Neural cell (in vitro differentiated cells): ENCODE measurements around the gene CCDC40. TPM values are rescaled to one million over a fixed set of nuclear protein-coding genes. Genes with fewer than 3 reads are reported as not detected.

Experiments
- H2AFZ ChIP-seq: fragments of 200-600, 300-800 bp; sonication (generic), shearing (Covaris generic); 2 replicates; pipeline ENCODE4 v1.6.0; 2014; ENCODE audit warnings: low read depth, mild to moderate bottlenecking, antibody characterized with exemption, low read length, moderate library complexity
- H3F3A ChIP-seq: fragments of 200-600 bp; shearing (Covaris generic); 2 replicates; pipeline ENCODE4 v1.6.1; 2016; ENCODE audit warnings: mild to moderate bottlenecking, moderate library complexity, mixed read lengths, antibody characterized with exemption, low read length; ENCODE audit not compliant: insufficient read depth, poor library complexity, severe bottlenecking
- H3K27ac ChIP-seq: fragments of 200-600, 300-800 bp; sonication (generic), shearing (Covaris generic); 2 replicates; pipeline ENCODE4 v1.5.1; 2014; ENCODE audit warnings: mild to moderate bottlenecking, low read length, moderate library complexity
- H3K27me3 ChIP-seq: fragments of 300-800, 200-600 bp; sonication (generic), shearing (Covaris generic); 2 replicates; pipeline ENCODE4 v1.6.0; 2014; ENCODE audit warnings: mild to moderate bottlenecking, low read depth, low read length, moderate library complexity; ENCODE audit not compliant: insufficient read depth
- H3K36me3 ChIP-seq: fragments of 300-800, 200-600 bp; sonication (generic), shearing (Covaris generic); 2 replicates; pipeline ENCODE4 v1.5.1; 2014; ENCODE audit warnings: mild to moderate bottlenecking, antibody characterized with exemption, low read length, moderate library complexity; ENCODE audit not compliant: insufficient read depth
- H3K4me2 ChIP-seq: fragments of 300-800, 200-600 bp; sonication (generic), shearing (Covaris generic); 2 replicates; pipeline ENCODE4 v1.6.0; 2014; ENCODE audit warnings: mild to moderate bottlenecking, low read length
- H3K4me3 ChIP-seq: fragments of 300-800, 200-600 bp; sonication (generic), shearing (Covaris generic); 2 replicates; pipeline ENCODE4 v1.5.1; 2014; ENCODE audit warnings: mild to moderate bottlenecking, low read length, moderate library complexity
- H3K79me2 ChIP-seq: fragments of 200-600 bp; shearing (Covaris generic); replicated peaks from 2 replicates; pipeline ENCODE4 v1.6.0; 2014; ENCODE audit warnings: mild to moderate bottlenecking, low read length, moderate library complexity; ENCODE audit not compliant: insufficient read depth
- H3K9ac ChIP-seq: fragments of 300-800, 200-600 bp; sonication (generic), shearing (Covaris generic); 2 replicates; pipeline ENCODE4 v1.6.1; 2016; ENCODE audit warnings: mild to moderate bottlenecking, low read length, mixed read lengths
- H3K9me2 ChIP-seq: fragments of 200-600 bp; shearing (Covaris generic); 2 replicates; pipeline ENCODE4 v1.6.1; 2016; ENCODE audit warnings: mild to moderate bottlenecking, low read length, mixed read lengths; ENCODE audit not compliant: insufficient read depth
- H3K9me3 ChIP-seq: fragments of 200-600, 300-800 bp; sonication (generic), shearing (Covaris generic); 2 replicates; pipeline ENCODE4 v1.6.1; 2016; ENCODE audit warnings: mild to moderate bottlenecking, mixed run types, low read length, moderate library complexity, mixed read lengths
- H4K20me1 ChIP-seq: fragments of 200-600 bp; shearing (Covaris generic); 2 replicates; pipeline ENCODE4 v1.6.1; 2016; ENCODE audit warnings: mild to moderate bottlenecking, mixed run types; ENCODE audit not compliant: insufficient read depth
- EP300 ChIP-seq: fragments of 450-650 bp; conservative IDR thresholded peaks from 2 replicates; pipeline ENCODE4 v1.6.1; 2014; ENCODE audit warnings: antibody characterized with exemption, mild to moderate bottlenecking, moderate library complexity; ENCODE audit not compliant: poor library complexity, severe bottlenecking
- EZH2 ChIP-seq: fragments of 200-600, 300-800 bp; shearing (Covaris generic), sonication (generic); IDR thresholded peaks from 2 replicates; pipeline ENCODE4 v1.6.1; 2014; ENCODE audit warnings: antibody characterized with exemption, low read length, borderline replicate concordance, mild to moderate bottlenecking; ENCODE audit not compliant: insufficient read depth, poor library complexity, severe bottlenecking
- MXI1 ChIP-seq: fragments of 450-650 bp; conservative IDR thresholded peaks from 2 replicates; pipeline ENCODE4 v1.6.1; 2014; ENCODE audit warnings: antibody characterized with exemption, mild to moderate bottlenecking; ENCODE audit not compliant: poor library complexity, severe bottlenecking
- POLR2AphosphoS5 ChIP-seq: IDR thresholded peaks from 2 replicates; pipeline ENCODE4 v1.6.1; 2012
- RAD21 ChIP-seq: fragments of 450-650 bp; conservative IDR thresholded peaks from 2 replicates; pipeline ENCODE4 v1.6.1; 2014; ENCODE audit warnings: antibody characterized with exemption, mild to moderate bottlenecking, moderate library complexity
- SMC3 ChIP-seq: fragments of 450-650 bp; conservative IDR thresholded peaks from 2 replicates; pipeline ENCODE4 v1.6.1; 2014; ENCODE audit warnings: antibody characterized with exemption, mild to moderate bottlenecking, moderate library complexity; ENCODE audit not compliant: poor library complexity
- TAF1 ChIP-seq: IDR thresholded peaks from 2 replicates; pipeline ENCODE4 v1.6.1; 2012; ENCODE audit warnings: low read depth
- polyA plus RNA-seq: library from polyadenylated mRNA; depleted of rRNA; stranded (reverse); fragments of >200 nt; gene quantifications from 2 replicates; pipeline ENCODE4 v1.2.3, GENCODE V29; 2014
- TF ChIP-seq, protein P1 (sequence below): IDR thresholded peaks from 2 replicates; pipeline ENCODE4 v1.6.1; 2012; ENCODE audit warnings: borderline replicate concordance
- TF ChIP-seq, protein P2 (sequence below): fragments of 450-650 bp; IDR thresholded peaks from 2 replicates; pipeline ENCODE4 v1.5.1; 2014; ENCODE audit warnings: antibody characterized with exemption, mild to moderate bottlenecking, moderate library complexity; ENCODE audit not compliant: poor library complexity, severe bottlenecking

CCDC40 gene
- polyA plus RNA-seq, 1 donor from 2014 or later = 5.5 TPM

DNA sequence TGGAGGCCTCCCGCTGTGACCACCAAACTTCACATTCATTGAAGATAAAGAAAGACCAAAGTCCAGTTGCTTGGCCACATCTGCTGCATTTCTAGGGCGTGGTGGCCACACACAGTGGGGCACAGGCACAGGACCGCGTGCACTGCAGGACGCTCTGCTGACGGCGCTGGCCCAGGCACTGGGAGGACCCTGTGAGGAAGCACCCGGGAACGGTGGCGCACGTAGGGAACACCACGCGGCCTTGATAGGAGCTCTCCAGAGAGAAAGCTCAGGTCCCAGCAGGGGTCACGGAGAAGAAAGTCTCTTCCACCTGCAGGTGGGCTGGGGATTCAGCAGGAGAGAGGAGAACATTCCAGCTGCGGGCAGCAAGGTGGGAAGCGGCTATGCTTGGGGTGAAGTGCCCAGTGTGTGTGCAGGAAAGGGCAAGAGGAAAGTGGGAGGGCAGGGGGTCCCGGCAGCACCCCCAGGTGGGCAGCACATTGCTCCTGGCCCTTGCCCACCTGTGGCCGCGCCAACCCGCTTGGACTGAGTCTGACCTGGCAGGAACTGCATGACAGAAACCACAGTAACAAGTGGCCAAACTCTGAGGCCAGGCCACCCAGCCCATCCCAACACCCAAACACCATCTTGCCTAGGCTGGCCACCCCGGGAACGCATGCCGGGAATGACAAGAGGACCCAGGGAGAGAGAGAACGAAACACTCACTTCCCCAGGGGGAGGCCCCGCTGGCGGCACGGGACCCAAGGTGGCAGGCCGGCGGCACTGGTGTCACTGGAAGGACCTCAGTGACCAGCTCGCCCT is 33.6 kb upstream of the CCDC40 start:
- Histone ChIP-seq H3K9me3 (no peaks in the 10 kb centered on the region), H3K9me2 (no peaks in the 10 kb centered on the region), H3K9ac (no peak overlapping the region), H4K20me1 (no peaks in the 10 kb centered on the region), H3K79me2 (no peaks in the 10 kb centered on the region), H3F3A (no peaks in the 10 kb centered on the region), H2AFZ (no peak overlapping the region), H3K27me3 (no peaks in the 10 kb centered on the region), H3K4me3 (no peak overlapping the region), H3K27ac (no peak overlapping the region), H3K36me3 (no peaks in the 10 kb centered on the region), H3K4me2 (no peak overlapping the region)
- no peak for TF ChIP-seq EP300
- TF ChIP-seq, protein P1, sequence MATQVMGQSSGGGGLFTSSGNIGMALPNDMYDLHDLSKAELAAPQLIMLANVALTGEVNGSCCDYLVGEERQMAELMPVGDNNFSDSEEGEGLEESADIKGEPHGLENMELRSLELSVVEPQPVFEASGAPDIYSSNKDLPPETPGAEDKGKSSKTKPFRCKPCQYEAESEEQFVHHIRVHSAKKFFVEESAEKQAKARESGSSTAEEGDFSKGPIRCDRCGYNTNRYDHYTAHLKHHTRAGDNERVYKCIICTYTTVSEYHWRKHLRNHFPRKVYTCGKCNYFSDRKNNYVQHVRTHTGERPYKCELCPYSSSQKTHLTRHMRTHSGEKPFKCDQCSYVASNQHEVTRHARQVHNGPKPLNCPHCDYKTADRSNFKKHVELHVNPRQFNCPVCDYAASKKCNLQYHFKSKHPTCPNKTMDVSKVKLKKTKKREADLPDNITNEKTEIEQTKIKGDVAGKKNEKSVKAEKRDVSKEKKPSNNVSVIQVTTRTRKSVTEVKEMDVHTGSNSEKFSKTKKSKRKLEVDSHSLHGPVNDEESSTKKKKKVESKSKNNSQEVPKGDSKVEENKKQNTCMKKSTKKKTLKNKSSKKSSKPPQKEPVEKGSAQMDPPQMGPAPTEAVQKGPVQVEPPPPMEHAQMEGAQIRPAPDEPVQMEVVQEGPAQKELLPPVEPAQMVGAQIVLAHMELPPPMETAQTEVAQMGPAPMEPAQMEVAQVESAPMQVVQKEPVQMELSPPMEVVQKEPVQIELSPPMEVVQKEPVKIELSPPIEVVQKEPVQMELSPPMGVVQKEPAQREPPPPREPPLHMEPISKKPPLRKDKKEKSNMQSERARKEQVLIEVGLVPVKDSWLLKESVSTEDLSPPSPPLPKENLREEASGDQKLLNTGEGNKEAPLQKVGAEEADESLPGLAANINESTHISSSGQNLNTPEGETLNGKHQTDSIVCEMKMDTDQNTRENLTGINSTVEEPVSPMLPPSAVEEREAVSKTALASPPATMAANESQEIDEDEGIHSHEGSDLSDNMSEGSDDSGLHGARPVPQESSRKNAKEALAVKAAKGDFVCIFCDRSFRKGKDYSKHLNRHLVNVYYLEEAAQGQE = no peak
- TF ChIP-seq TAF1 = no peak
- no peak for TF ChIP-seq EZH2
- TF ChIP-seq RAD21 = no peak
- TF ChIP-seq MXI1 = no peak
- TF ChIP-seq, protein P2, sequence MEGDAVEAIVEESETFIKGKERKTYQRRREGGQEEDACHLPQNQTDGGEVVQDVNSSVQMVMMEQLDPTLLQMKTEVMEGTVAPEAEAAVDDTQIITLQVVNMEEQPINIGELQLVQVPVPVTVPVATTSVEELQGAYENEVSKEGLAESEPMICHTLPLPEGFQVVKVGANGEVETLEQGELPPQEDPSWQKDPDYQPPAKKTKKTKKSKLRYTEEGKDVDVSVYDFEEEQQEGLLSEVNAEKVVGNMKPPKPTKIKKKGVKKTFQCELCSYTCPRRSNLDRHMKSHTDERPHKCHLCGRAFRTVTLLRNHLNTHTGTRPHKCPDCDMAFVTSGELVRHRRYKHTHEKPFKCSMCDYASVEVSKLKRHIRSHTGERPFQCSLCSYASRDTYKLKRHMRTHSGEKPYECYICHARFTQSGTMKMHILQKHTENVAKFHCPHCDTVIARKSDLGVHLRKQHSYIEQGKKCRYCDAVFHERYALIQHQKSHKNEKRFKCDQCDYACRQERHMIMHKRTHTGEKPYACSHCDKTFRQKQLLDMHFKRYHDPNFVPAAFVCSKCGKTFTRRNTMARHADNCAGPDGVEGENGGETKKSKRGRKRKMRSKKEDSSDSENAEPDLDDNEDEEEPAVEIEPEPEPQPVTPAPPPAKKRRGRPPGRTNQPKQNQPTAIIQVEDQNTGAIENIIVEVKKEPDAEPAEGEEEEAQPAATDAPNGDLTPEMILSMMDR = no peak
- TF ChIP-seq SMC3 = no peak

DNA sequence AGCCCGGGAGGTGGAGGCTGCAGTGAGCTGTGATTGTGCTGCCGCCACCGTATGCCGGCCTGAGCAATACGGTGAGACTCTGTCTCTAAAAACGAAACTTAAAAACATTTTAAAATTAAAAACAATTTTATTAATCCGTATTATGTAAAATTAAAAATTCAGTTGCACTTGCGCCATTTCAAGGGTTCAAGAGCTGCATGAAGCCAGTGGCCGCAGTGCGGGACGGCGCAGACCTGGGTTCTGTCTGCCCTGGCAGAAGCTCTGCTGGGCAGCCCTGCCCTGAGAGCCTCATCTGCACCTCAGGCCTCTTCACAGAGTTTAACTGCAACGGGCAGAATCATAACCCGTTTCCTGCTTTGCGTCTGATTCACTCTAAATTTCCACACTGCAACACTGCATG is 32.5 kb upstream of the CCDC40 start:
- Histone ChIP-seq H3K79me2 (no peaks in the 10 kb centered on the region), H4K20me1 (no peaks in the 10 kb centered on the region), H3K9me3 (no peaks in the 10 kb centered on the region), H3F3A (no peaks in the 10 kb centered on the region), H3K36me3 (no peaks in the 10 kb centered on the region), H3K27ac (no peak overlapping the region), H2AFZ (no peak overlapping the region), H3K27me3 (no peaks in the 10 kb centered on the region), H3K9me2 (no peaks in the 10 kb centered on the region), H3K4me3 (no peak overlapping the region), H3K4me2 (no peak overlapping the region), H3K9ac (no peak overlapping the region)
- TF ChIP-seq, protein P1 = no peak
- TF ChIP-seq TAF1 (no peak), EZH2 (no peak), EP300 (no peak), POLR2AphosphoS5 (no peak), MXI1 (no peak), RAD21 (no peak), SMC3 (no peak)
- TF ChIP-seq, protein P2 = no peak
